Measurements from ENCODE around the gene ACKR1. TPM values are rescaled to one million over a fixed set of nuclear protein-coding genes. Genes with fewer than 3 reads are reported as not detected.

ACKR1 gene
- total and polyA plus RNA-seq, 2 donors (not counting 3 experiments of a cell fraction or from before 2014, with no cell fraction given) = 0.15 to 1.3 TPM

GRCh38 chr1:159247266-159247665 lies 42.6 kb downstream of the ACKR1 start:
- no peak overlapping the region for H2AFZ ChIP-seq (ENCODE audit: low read depth, low read length)
- no peaks in the 10 kb centered on the region for H3K79me2 ChIP-seq (ENCODE audit: control insufficient read depth, insufficient read depth, low read length)
- no TSS peak for BruUV-seq (replicated peaks)
- no peak overlapping the region for H3K4me3 ChIP-seq (replicated peaks in 1 of 3; ENCODE audit: insufficient read depth in 1 of 3, low read depth in 1 of 3, low read length in 3 of 3)
- no peak for FAIRE-seq
- H3K4me1 ChIP-seq (ENCODE audit: control insufficient read depth, extremely low read depth, insufficient read depth, low read length) = no peaks in the 10 kb centered on the region
- no peak for TF ChIP-seq MYC (IDR thresholded peaks at IDR 0.05; ENCODE audit: low read depth, low read length)
- TF ChIP-seq FOS (IDR thresholded peaks at IDR 0.05; ENCODE audit: borderline replicate concordance, insufficient read depth, low read length) = no peak
- TF ChIP-seq POLR2AphosphoS5 (IDR thresholded peaks at IDR 0.05; ENCODE audit: insufficient read depth, low read depth, low read length) = no peak
- no peak for TF ChIP-seq MAX (IDR thresholded peaks at IDR 0.05; ENCODE audit: insufficient read depth, insufficient read length)
- TF ChIP-seq GATA2 (IDR thresholded peaks at IDR 0.05; ENCODE audit: insufficient read depth, insufficient read length, low read depth, low read length) = no peak
- TF ChIP-seq POLR2A (IDR thresholded peaks at IDR 0.05; ENCODE audit: low read depth, low read length) = no peak
- no peak for TF ChIP-seq EZH2 (IDR thresholded peaks at IDR 0.05; ENCODE audit: borderline replicate concordance, low read depth, low read length, severe bottlenecking)
- H3K9me3 ChIP-seq (replicated peaks; ENCODE audit: control insufficient read depth, insufficient read depth, low read length) = no peaks in the 10 kb centered on the region
- H3K27ac ChIP-seq (ENCODE audit: insufficient read depth, low read depth, low read length) = no peak overlapping the region
- CTCF ChIA-PET = interaction anchor here (0.6 to 1.6 kb wide), 2 partner anchors 33 to 543 kb away, joined by 3 to 4 read pairs; no protein-coding TSS in a partner anchor
- H4K20me1 ChIP-seq (replicated peaks; ENCODE audit: control insufficient read depth, extremely low read depth, insufficient read depth, low read length) = no peaks in the 10 kb centered on the region
- POLR2A ChIA-PET = no interaction called here
- H3K36me3 ChIP-seq (ENCODE audit: control insufficient read depth in 2 of 2, extremely low read depth in 1 of 2, insufficient read depth in 2 of 2, low read length in 2 of 2) = no peaks in the 10 kb centered on the region
- no peak for DNase-seq (ENCODE audit: low read depth, low spot score)
- no peaks in the 10 kb centered on the region for H3K27me3 ChIP-seq (ENCODE audit: control insufficient read depth in 2 of 2, insufficient read depth in 2 of 2, low read length in 2 of 2)
- dilution Hi-C loops (cut with MboI; ENCODE audit: extremely low pct_ligation_motif_present, low sequenced_read_pairs) (no loop called here), intact Hi-C loops (cut with micrococcal nuclease) (no loop called here)
- no peak overlapping the region for H3K9ac ChIP-seq (replicated peaks; ENCODE audit: extremely low read depth, insufficient read depth, low read length)
- H3K4me2 ChIP-seq (ENCODE audit: insufficient read depth, low read length) = no peak overlapping the region
- H3K9me1 ChIP-seq (replicated peaks; ENCODE audit: control insufficient read depth, extremely low read depth, insufficient read depth, low read length) = no peaks in the 10 kb centered on the region

GRCh38 chr1:159248311-159248710 lies 43.6 kb downstream of the ACKR1 start:
- Histone ChIP-seq H3K4me1 (ENCODE audit: control insufficient read depth, extremely low read depth, insufficient read depth, low read length) (no peaks in the 10 kb centered on the region), H3K79me2 (ENCODE audit: control insufficient read depth, insufficient read depth, low read length) (no peaks in the 10 kb centered on the region), H2AFZ (ENCODE audit: low read depth, low read length) (no peak overlapping the region), H3K9me3 (replicated peaks; ENCODE audit: control insufficient read depth, insufficient read depth, low read length) (no peaks in the 10 kb centered on the region), H3K9me1 (replicated peaks; ENCODE audit: control insufficient read depth, extremely low read depth, insufficient read depth, low read length) (no peaks in the 10 kb centered on the region), H3K27me3 (ENCODE audit: control insufficient read depth in 2 of 2, insufficient read depth in 2 of 2, low read length in 2 of 2) (no peaks in the 10 kb centered on the region), H3K9ac (replicated peaks; ENCODE audit: extremely low read depth, insufficient read depth, low read length) (no peak overlapping the region), H3K27ac (ENCODE audit: insufficient read depth, low read depth, low read length) (no peak overlapping the region), H4K20me1 (replicated peaks; ENCODE audit: control insufficient read depth, extremely low read depth, insufficient read depth, low read length) (no peaks in the 10 kb centered on the region), H3K4me3 (replicated peaks in 1 of 3; ENCODE audit: insufficient read depth in 1 of 3, low read depth in 1 of 3, low read length in 3 of 3) (no peak overlapping the region), H3K4me2 (ENCODE audit: insufficient read depth, low read length) (no peak overlapping the region), H3K36me3 (ENCODE audit: control insufficient read depth in 2 of 2, extremely low read depth in 1 of 2, insufficient read depth in 2 of 2, low read length in 2 of 2) (no peaks in the 10 kb centered on the region)
- dilution Hi-C loops (cut with MboI; ENCODE audit: extremely low pct_ligation_motif_present, low sequenced_read_pairs) (no loop called here), intact Hi-C loops (cut with micrococcal nuclease) (no loop called here)
- CTCF ChIA-PET = interaction anchor here (0.7 to 1.3 kb wide), 4 partner anchors 9 to 527 kb away, joined by 3 to 4 read pairs (median 3); no protein-coding TSS in a partner anchor
- FAIRE-seq = no peak
- POLR2A ChIA-PET = no interaction called here
- TF ChIP-seq MYC (IDR thresholded peaks at IDR 0.05; ENCODE audit: low read depth, low read length) = no peak
- no peak for TF ChIP-seq JUN (IDR thresholded peaks at IDR 0.05; ENCODE audit: borderline replicate concordance, insufficient read depth, insufficient read length, low read depth)
- no peak for TF ChIP-seq MAX (IDR thresholded peaks at IDR 0.05; ENCODE audit: insufficient read depth, insufficient read length)
- TF ChIP-seq EZH2 (IDR thresholded peaks at IDR 0.05; ENCODE audit: borderline replicate concordance, low read depth, low read length, severe bottlenecking) = no peak
- no peak for TF ChIP-seq FOS (IDR thresholded peaks at IDR 0.05; ENCODE audit: borderline replicate concordance, insufficient read depth, low read length)
- no peak for TF ChIP-seq POLR2A (IDR thresholded peaks at IDR 0.05; ENCODE audit: low read depth, low read length)
- no peak for TF ChIP-seq GATA2 (IDR thresholded peaks at IDR 0.05; ENCODE audit: insufficient read depth, insufficient read length, low read depth, low read length)
- no peak for TF ChIP-seq CTCF (IDR thresholded peaks at IDR 0.05; ENCODE audit: extremely low read depth in 1 of 2, insufficient read depth in 1 of 2, low read depth in 1 of 2, low read length in 2 of 2)
- no peak for TF ChIP-seq POLR2AphosphoS5 (IDR thresholded peaks at IDR 0.05; ENCODE audit: insufficient read depth, low read depth, low read length)
- BruUV-seq (replicated peaks) = no TSS peak
- no peak for DNase-seq (ENCODE audit: low read depth, low spot score)

All from endothelial cell of umbilical vein (primary cell).